HuH-7.5 (cell line): ENCODE results near the gene RPS27.
"Not testable (repeated sequence)": the region's sequence is repeated elsewhere in the genome, so short reads cannot be mapped to it uniquely, and the experiment has no call there.

Experiments used
- DNase-seq: peaks from one replicate; pipeline ENCODE4 v3.0.0; 2011; ENCODE audit warnings: low spot score

RPS27 gene

GRCh38 chr1:153961421-153961820, 29.1 kb upstream of the RPS27 start:
- no peak for DNase-seq

- no peak for DNase-seq
These were observed 28.2 kb upstream of the RPS27 start for GRCh38 chr1:153962088-153963029.

- DNase-seq: peak; percentile 97
These were observed 27.3 kb upstream of the RPS27 start, which contains the start of gene SLC39A1 for GRCh38 chr1:153963030-153963849. Gene SLC39A1, minus strand, starts transcription at chr1:153963537. Its CDS starts 822 bp downstream, at chr1:153962715.

- no peak for DNase-seq
These were observed 26.7 kb upstream of the RPS27 start for GRCh38 chr1:153963850-153964331.

- DNase-seq: peak; percentile 86
These were observed 23.2 kb upstream of the RPS27 start, which contains the start of gene CREB3L4 for GRCh38 chr1:153967107-153967999. Gene CREB3L4, plus strand, starts transcription at chr1:153967902. Its CDS starts 624 bp downstream, at chr1:153968526.

- DNase-seq: no peak
These were observed 22.6 kb upstream of the RPS27 start for GRCh38 chr1:153968000-153968363.

GRCh38 chr1:153968408-153968807, 22.2 kb upstream of the RPS27 start:
- no peak for DNase-seq

- no peak for DNase-seq
These were observed 21.6 kb upstream of the RPS27 start for GRCh38 chr1:153968972-153969371.

GRCh38 chr1:153970346-153970745, 20.2 kb upstream of the RPS27 start:
- DNase-seq: no peak

GRCh38 chr1:153973071-153973470, 17.5 kb upstream of the RPS27 start:
- DNase-seq: no peak

GRCh38 chr1:153973525-153973924, 17.0 kb upstream of the RPS27 start:
- no peak for DNase-seq

GRCh38 chr1:153976819-153977249, 13.7 kb upstream of the RPS27 start:
- no peak for DNase-seq

- DNase-seq: peak; percentile 81
These were observed 13.0 kb upstream of the RPS27 start, which contains the start of gene JTB for GRCh38 chr1:153977250-153978240. Gene JTB, minus strand, starts transcription at chr1:153977674. Its CDS starts 422 bp downstream, at chr1:153977252.

- no peak for DNase-seq
These were observed 12.2 kb upstream of the RPS27 start for GRCh38 chr1:153978274-153978909.

- not testable (repeated sequence) for DNase-seq
These were observed 11.5 kb upstream of the RPS27 start for GRCh38 chr1:153979091-153979490.

- DNase-seq: not testable (repeated sequence)
These were observed 8.8 kb upstream of the RPS27 start for GRCh38 chr1:153981735-153982134.

GRCh38 chr1:153984123-153984894, 6.3 kb upstream of the RPS27 start:
- no peak for DNase-seq

GRCh38 chr1:153985341-153985912, 5.1 kb upstream of the RPS27 start:
- no peak for DNase-seq
